ENCODE data around the gene PACSIN1.

GRCh38 chr6:34476921-34477320 lies 11.0 kb downstream of the PACSIN1 start:
- no peak for TF ChIP-seq EZH2 (IDR thresholded peaks at IDR 0.05; ENCODE audit: borderline replicate concordance)
- TF ChIP-seq CTCF (IDR thresholded peaks at IDR 0.05; ENCODE audit: poor library complexity) = no peak

Data from hepatocyte (in vitro differentiated cells).